Mesenchymal stem cell (in vitro differentiated cells and primary cell): ENCODE measurements around the gene CHDH.

Experiments
- DNase-seq: peaks from one replicate; pipeline ENCODE4 v3.0.0-alpha.2; 2013
- H2AFZ ChIP-seq: one replicate; pipeline ENCODE4 v1.6.1; 2013; ENCODE audit warnings: low read depth, mild to moderate bottlenecking, control low read depth, inconsistent platforms, low read length, moderate library complexity
- H2AK5ac ChIP-seq: 2 replicates; pipeline ENCODE4 v1.6.1; 2013; ENCODE audit warnings: low read length, moderate library complexity, mild to moderate bottlenecking, inconsistent platforms; ENCODE audit not compliant: severe bottlenecking
- H2BK120ac ChIP-seq: one replicate; pipeline ENCODE4 v1.6.1; 2013; ENCODE audit warnings: low read depth, mild to moderate bottlenecking, inconsistent platforms, low read length, moderate library complexity
- H2BK12ac ChIP-seq, 2 experiments: one replicate each; pipeline ENCODE4 v1.6.1; 2013; ENCODE audit warnings: inconsistent platforms in 2 of 2, low read length in 2 of 2, mild to moderate bottlenecking in 2 of 2, moderate library complexity in 2 of 2, control low read depth in 1 of 2
- H2BK15ac ChIP-seq: one replicate; pipeline ENCODE4 v1.6.1; 2013; ENCODE audit warnings: mild to moderate bottlenecking, low read depth, inconsistent platforms; ENCODE audit not compliant: poor library complexity, severe bottlenecking
- H2BK5ac ChIP-seq: 2 replicates; pipeline ENCODE4 v1.6.1; 2013; ENCODE audit warnings: low read depth, mild to moderate bottlenecking, low read length, control low read depth, inconsistent platforms; ENCODE audit not compliant: poor library complexity, severe bottlenecking
- H3K14ac ChIP-seq, 2 experiments: one replicate each; pipeline ENCODE4 v1.6.1; 2013; ENCODE audit warnings: inconsistent platforms in 2 of 2, low read length in 2 of 2, control low read depth in 1 of 2, mild to moderate bottlenecking in 1 of 2, moderate library complexity in 1 of 2
- H3K18ac ChIP-seq, 2 experiments: one replicate each; pipeline ENCODE4 v1.6.1; 2013; ENCODE audit warnings: inconsistent platforms in 2 of 2, low read length in 2 of 2, control low read depth in 1 of 2, low read depth in 1 of 2, mild to moderate bottlenecking in 1 of 2
- H3K23ac ChIP-seq, 2 experiments: one replicate each; pipeline ENCODE4 v1.6.1; 2013; ENCODE audit warnings: inconsistent platforms in 2 of 2, low read length in 2 of 2, mild to moderate bottlenecking in 2 of 2, moderate library complexity in 2 of 2, control low read depth in 1 of 2
- H3K27ac ChIP-seq: 2 replicates; pipeline ENCODE4 v1.5.1; 2013; ENCODE audit warnings: mild to moderate bottlenecking, moderate library complexity, low read length, control low read depth, inconsistent platforms; ENCODE audit not compliant: poor library complexity, severe bottlenecking
- H3K27me3 ChIP-seq, 2 experiments: 2 replicates each; pipeline versions ENCODE4 v1.6.1 to v1.7.0; 2013; ENCODE audit warnings: low read length in 2 of 2, mild to moderate bottlenecking in 2 of 2, moderate library complexity in 2 of 2, control low read depth in 1 of 2, inconsistent platforms in 1 of 2; ENCODE audit not compliant: control insufficient read depth in 1 of 2, insufficient read depth in 1 of 2
- H3K36me3 ChIP-seq, 2 experiments: 2 replicates each; pipeline versions ENCODE4 v1.6.1 to v1.7.0; 2013; ENCODE audit warnings: low read length in 2 of 2, control low read depth in 1 of 2, inconsistent platforms in 1 of 2, low read depth in 1 of 2, mild to moderate bottlenecking in 1 of 2; ENCODE audit not compliant: insufficient read depth in 2 of 2, control insufficient read depth in 1 of 2
- H3K4ac ChIP-seq, 2 experiments: one replicate each; pipeline ENCODE4 v1.6.1; 2013; ENCODE audit warnings: inconsistent platforms in 2 of 2, low read length in 2 of 2, mild to moderate bottlenecking in 2 of 2, moderate library complexity in 2 of 2, control low read depth in 1 of 2, low read depth in 1 of 2
- H3K4me1 ChIP-seq: 2 replicates; pipeline ENCODE4 v1.6.1; 2013; ENCODE audit warnings: low read depth, low read length, control low read depth; ENCODE audit not compliant: control insufficient read depth, insufficient read depth
- H3K4me2 ChIP-seq: 2 replicates; pipeline ENCODE4 v1.6.1; 2013; ENCODE audit warnings: low read length, mild to moderate bottlenecking, inconsistent platforms; ENCODE audit not compliant: poor library complexity, severe bottlenecking
- H3K4me3 ChIP-seq, 2 experiments: 2 replicates each; pipeline versions ENCODE4 v1.5.1 to v1.7.0; 2013; ENCODE audit warnings: low read length in 2 of 2, mild to moderate bottlenecking in 2 of 2, control low read depth in 1 of 2, low read depth in 1 of 2; ENCODE audit not compliant: insufficient read depth in 1 of 2
- H3K79me1 ChIP-seq: replicated peaks from 2 replicates; pipeline ENCODE4 v1.6.1; 2013; ENCODE audit warnings: mild to moderate bottlenecking, control low read depth, low read length, inconsistent platforms; ENCODE audit not compliant: poor library complexity, severe bottlenecking
- H3K9ac ChIP-seq: 2 replicates; pipeline ENCODE4 v1.7.0; 2013; ENCODE audit warnings: mild to moderate bottlenecking, low read length, moderate library complexity
- H3K9me3 ChIP-seq: 2 replicates; pipeline ENCODE4 v1.7.0; 2013; ENCODE audit warnings: mild to moderate bottlenecking, low read length; ENCODE audit not compliant: control insufficient read depth
- H4K8ac ChIP-seq: one replicate; pipeline ENCODE4 v1.6.1; 2013; ENCODE audit warnings: inconsistent platforms, mild to moderate bottlenecking, low read length, moderate library complexity
- H4K91ac ChIP-seq: one replicate; pipeline ENCODE4 v1.6.1; 2013; ENCODE audit warnings: mild to moderate bottlenecking, low read length, inconsistent platforms
- WGBS: methylation state at CpG from one replicate; pipeline ENCODE4 v1.1.7; 2013; ENCODE audit warnings: mixed read lengths; 5-methylcytosine and 5-hydroxymethylcytosine counted together

The CHDH gene

GRCh38 chr3:53835257-53835656, 11.0 kb downstream of the CHDH start:
- no peaks in the 10 kb centered on the region for H3K9me3 ChIP-seq
- H3K27me3 ChIP-seq, result no peaks in the 10 kb centered on the region
- no peak overlapping the region for H3K27ac ChIP-seq
- H3K23ac ChIP-seq, result no peak overlapping the region
- H2AFZ ChIP-seq, result no peak overlapping the region
- H3K36me3 ChIP-seq, result no peaks in the 10 kb centered on the region
- no peak overlapping the region for H4K91ac ChIP-seq
- no peak overlapping the region for H2BK5ac ChIP-seq
- no peak for DNase-seq
- H3K9ac ChIP-seq, result no peak overlapping the region
- no peak overlapping the region for H4K8ac ChIP-seq
- H2BK15ac ChIP-seq, result no peak overlapping the region
- H2BK120ac ChIP-seq, result no peak overlapping the region
- no peak overlapping the region for H3K4me2 ChIP-seq
- H3K4me1 ChIP-seq, result no peaks in the 10 kb centered on the region
- no peak overlapping the region for H3K4me3 ChIP-seq
- no peak overlapping the region for H3K18ac ChIP-seq
- WGBS, result 67% methylated on average over 1 of the region's 1 CpG
- no peak overlapping the region for H2AK5ac ChIP-seq
- H3K79me1 ChIP-seq, result no peaks in the 10 kb centered on the region
- H3K4ac ChIP-seq, result no peak overlapping the region
- no peak overlapping the region for H3K14ac ChIP-seq
- H2BK12ac ChIP-seq, result no peak overlapping the region

GRCh38 chr3:53834429-53835095, 11.7 kb downstream of the CHDH start:
- H2AK5ac ChIP-seq, result no peak overlapping the region
- no peak overlapping the region for H2AFZ ChIP-seq
- WGBS, result 94% methylated on average over 6 of the region's 6 CpGs
- no peak overlapping the region for H3K4me3 ChIP-seq
- no peak overlapping the region for H2BK12ac ChIP-seq
- no peak overlapping the region for H2BK5ac ChIP-seq
- no peaks in the 10 kb centered on the region for H3K9me3 ChIP-seq
- no peak overlapping the region for H3K18ac ChIP-seq
- H3K36me3 ChIP-seq, result no peaks in the 10 kb centered on the region
- DNase-seq, result no peak
- no peak overlapping the region for H3K23ac ChIP-seq
- no peaks in the 10 kb centered on the region for H3K27me3 ChIP-seq
- no peaks in the 10 kb centered on the region for H3K79me1 ChIP-seq
- no peak overlapping the region for H4K8ac ChIP-seq
- no peak overlapping the region for H3K27ac ChIP-seq
- no peak overlapping the region for H2BK15ac ChIP-seq
- no peak overlapping the region for H3K9ac ChIP-seq
- no peak overlapping the region for H4K91ac ChIP-seq
- H3K14ac ChIP-seq, result no peak overlapping the region
- H2BK120ac ChIP-seq, result no peak overlapping the region
- no peak overlapping the region for H3K4me2 ChIP-seq
- H3K4ac ChIP-seq, result no peak overlapping the region
- H3K4me1 ChIP-seq, result no peaks in the 10 kb centered on the region

- WGBS, result 84% methylated on average over 5 of the region's 5 CpGs
- Histone ChIP-seq H2AK5ac (no peak overlapping the region), H3K36me3 (no peaks in the 10 kb centered on the region), H3K4me2 (no peak overlapping the region), H2BK15ac (no peak overlapping the region), H2BK120ac (no peak overlapping the region), H3K23ac (no peak overlapping the region), H2BK12ac (no peak overlapping the region), H3K18ac (no peak overlapping the region), H2AFZ (no peak overlapping the region), H3K4ac (no peak overlapping the region), H3K9me3 (no peaks in the 10 kb centered on the region), H3K14ac (no peak overlapping the region), H3K4me3 (no peak overlapping the region), H3K4me1 (no peaks in the 10 kb centered on the region), H3K79me1 (no peaks in the 10 kb centered on the region), H4K91ac (no peak overlapping the region), H3K27me3 (no peaks in the 10 kb centered on the region), H2BK5ac (no peak overlapping the region), H3K9ac (no peak overlapping the region), H3K27ac (no peak overlapping the region), H4K8ac (no peak overlapping the region)
- DNase-seq, result no peak
Observed at GRCh38 chr3:53833700-53834099, 12.5 kb downstream of the CHDH start.

- no peak overlapping the region for H3K18ac ChIP-seq
- no peak overlapping the region for H2BK5ac ChIP-seq
- no peak overlapping the region for H3K23ac ChIP-seq
- no peak overlapping the region for H2BK12ac ChIP-seq
- H4K91ac ChIP-seq, result no peak overlapping the region
- H3K4ac ChIP-seq, result no peak overlapping the region
- no peak overlapping the region for H2AFZ ChIP-seq
- H3K9ac ChIP-seq, result no peak overlapping the region
- no peak overlapping the region for H3K4me2 ChIP-seq
- H2BK120ac ChIP-seq, result no peak overlapping the region
- no peak overlapping the region for H2BK15ac ChIP-seq
- WGBS, result 72% methylated on average over 9 of the region's 9 CpGs
- H3K27ac ChIP-seq, result no peak overlapping the region
- no peaks in the 10 kb centered on the region for H3K27me3 ChIP-seq
- no peak overlapping the region for H3K14ac ChIP-seq
- H2AK5ac ChIP-seq, result no peak overlapping the region
- no peaks in the 10 kb centered on the region for H3K9me3 ChIP-seq
- H4K8ac ChIP-seq, result no peak overlapping the region
- H3K4me3 ChIP-seq, result no peak overlapping the region
- DNase-seq, result no peak
- no peaks in the 10 kb centered on the region for H3K79me1 ChIP-seq
- H3K4me1 ChIP-seq, result no peaks in the 10 kb centered on the region
- H3K36me3 ChIP-seq, result no peaks in the 10 kb centered on the region
Observed at GRCh38 chr3:53833053-53833645, 13.1 kb downstream of the CHDH start.
